Stimulated activated CD4-positive, alpha-beta T cell treated with anti-CD3 and anti-CD28 coated beads, Interleukin-1b, Interleukin-23, amount 100 ng/mL, for 4 hours (primary cell): Measurements from ENCODE around the gene KBTBD4.
A peak's percentile ranks its signal among the peaks of the same experiment; 100 is the strongest.
"Not testable (repeated sequence)": the region's sequence is repeated elsewhere in the genome, so short reads cannot be mapped to it uniquely, and the experiment has no call there.

Experiments used
- DNase-seq, 2 donors: peaks; one replicate each; pipeline ENCODE4 v3.0.0-alpha.2; 2020; ENCODE audit warnings: low read depth in 2 of 2

The KBTBD4 gene

DNA sequence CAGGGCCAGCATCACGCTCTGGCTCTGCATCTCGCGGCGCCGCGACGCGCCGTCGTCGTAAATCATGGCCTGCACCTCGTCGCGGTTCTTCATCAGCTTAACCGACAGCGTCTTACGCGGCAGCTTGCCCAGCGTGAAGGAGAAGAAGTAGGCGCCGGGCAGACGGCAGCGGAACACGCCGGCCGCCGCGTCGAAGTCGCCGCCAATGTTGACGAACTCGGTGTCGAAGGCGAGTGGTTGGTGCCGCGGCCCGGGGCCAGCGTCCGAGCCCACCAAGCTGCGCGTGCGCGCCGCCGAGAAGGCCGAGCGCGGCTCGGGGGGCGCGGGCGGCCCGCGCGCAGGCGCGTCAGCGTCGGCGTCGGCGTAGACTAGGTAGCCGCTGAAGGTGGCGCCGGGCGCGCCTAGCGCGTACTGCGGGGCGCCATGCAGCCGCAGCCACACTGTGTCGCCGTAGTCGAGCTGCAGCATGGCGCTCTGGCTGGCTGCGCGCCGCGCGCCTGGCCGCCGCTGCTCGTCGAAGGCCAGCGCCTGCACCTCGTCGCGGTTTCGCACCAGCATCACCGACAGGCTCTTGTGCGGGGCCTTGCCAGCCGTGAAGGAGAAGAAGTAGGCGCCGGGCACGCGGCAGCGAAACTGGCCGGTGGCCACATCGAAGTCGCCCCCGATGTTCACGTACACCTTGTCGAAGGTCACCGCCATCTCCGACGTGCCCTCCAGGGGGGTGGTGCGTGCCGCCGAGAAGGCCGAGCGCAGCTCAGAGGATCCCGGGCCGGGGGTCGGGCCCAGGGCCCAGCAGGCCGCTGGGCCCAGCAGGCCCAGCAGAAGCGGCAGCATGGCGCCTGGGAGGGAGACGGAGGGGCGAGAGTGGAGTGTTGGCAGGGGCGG, 11.4 kb upstream of the KBTBD4 start:
- DNase-seq = no peak

DNA sequence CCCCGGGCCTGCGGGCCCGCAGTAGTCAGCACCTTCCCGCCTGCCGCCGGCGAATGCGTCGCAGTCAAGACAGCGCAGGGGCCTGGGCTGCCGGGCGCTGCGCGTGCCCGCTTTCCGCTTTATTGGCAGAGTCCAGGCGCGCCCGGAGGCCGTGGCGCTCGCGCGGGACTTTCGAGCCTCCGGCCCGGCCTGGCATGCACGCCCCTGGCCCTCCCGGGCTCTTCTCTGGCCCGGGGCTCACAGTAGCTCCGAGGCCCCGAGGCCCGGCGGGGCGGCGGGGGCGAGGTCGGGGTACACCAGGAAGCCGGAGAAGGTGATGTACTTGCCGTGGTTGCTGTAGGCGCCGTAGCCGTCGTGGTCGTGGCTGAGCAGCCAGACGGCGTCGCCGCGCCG, 10.8 kb upstream of the KBTBD4 start:
- no peak for DNase-seq

DNA sequence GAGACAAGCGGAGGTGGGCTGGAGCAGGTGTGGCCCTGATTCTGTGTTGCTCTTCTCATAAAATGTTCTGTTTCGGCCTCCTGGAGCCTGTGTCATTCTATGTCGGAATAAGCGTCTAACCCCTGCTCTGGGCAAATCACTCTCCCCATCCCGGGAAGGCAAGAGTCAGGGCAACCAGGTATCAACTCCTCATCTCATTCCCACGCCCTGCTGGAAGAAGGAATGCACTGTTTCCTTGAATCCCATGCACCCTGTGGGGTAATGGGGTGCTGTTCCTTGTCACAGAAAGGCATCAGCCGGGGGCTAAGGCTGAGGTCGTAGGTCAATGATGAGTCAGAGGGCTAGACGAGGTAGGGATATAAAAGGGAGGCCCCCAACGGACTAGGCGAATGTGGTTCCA, 10.3 kb upstream of the KBTBD4 start:
- DNase-seq = no peak

DNA sequence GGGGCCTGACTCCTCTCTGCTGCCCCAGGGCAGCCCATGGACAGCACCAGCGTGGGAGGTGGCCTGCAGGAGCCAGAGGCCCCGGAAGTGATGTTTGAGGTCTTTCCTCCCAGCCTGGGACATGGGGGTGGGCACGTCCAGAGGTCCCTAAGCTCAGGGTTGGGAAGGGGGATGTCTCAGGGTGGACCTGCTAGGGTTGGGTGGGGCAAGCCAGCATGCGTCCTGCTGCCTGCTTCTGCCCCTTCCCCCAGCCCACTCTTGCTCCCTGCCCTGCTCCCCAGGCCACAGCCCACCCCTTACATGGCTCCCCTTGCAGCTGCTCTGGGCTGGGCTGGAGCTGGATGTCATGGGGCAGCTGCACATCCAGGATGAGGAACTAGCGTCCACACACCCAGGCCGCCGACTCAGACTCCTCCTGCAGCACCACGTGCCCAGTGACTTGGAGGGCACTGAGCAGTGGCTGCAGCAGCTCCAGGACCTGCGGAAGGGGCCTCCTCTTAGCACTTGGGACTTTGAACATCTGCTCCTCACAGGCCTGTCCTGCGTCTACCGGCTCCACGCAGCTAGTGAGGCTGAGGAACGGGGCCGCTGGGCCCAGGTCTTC, 9.1 kb upstream of the KBTBD4 start:
- no peak for DNase-seq

DNA sequence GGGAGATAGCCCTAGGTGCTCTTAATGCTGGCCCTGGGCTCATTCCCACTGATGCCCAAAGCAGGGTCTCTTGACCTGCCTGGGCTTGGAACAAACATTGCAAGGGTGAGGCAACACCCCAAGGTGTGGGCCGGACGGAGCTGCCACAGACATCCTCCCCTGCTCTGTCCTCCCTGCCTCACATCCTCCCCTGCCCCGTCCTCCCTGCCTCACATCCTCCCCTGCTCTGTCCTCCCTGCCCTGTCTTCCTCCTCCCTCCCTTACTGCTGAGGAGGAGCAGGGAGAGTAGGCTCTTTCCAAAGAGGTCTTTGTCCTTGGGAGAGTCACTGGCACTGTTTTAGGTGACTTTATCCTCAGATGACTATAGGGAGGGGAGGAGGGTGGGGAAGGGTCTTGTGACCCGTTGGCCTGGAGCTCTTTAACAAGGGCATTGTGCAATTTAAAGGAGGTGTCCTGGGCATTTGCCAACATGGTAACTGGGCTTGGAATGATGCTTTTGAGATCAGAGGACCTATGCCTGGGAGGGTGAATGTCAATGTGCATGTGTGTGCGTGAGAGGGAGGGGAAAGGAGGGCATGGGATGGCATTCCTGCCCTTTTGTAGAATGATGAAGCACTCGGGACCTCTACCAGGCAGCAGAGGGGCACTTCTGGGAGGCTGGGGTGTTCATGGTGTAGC, 8.4 kb upstream of the KBTBD4 start:
- DNase-seq = no peak

DNA sequence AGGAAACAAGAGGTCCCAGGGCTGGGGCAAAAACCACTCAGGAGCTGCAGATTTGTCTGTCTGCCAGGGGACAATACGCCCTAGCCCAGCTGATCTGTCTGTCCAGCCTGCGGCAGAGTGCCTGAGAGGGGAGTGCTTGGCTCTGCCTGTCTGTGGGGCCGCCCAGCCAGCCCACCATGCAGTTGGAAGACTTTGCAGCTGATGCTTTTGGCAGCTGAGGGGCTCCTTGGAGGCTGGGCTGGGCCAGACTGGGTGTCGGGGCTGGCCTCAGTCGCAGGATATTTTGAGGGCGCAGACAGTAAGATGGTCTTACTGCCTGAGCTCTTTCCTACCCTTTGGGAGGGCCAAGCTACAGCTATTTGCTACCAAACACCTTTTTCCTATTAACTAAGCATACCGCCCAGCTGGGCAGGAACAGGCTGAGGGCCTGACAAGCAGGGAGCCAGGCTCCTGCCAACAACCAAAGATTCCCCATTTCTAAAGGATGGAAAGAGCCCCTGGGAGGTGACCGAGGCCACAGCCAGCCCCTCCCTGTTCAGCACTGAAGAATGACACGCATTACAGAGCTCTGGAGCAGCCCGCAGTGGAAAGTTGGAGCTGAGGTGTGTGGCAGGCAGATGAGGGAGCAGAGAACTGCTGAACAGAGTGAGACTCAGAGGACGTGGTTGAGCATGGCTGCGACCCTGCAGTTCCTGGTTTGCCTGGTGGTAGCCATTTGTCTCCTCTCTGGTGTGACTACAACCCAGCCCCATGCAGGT, 7.5 kb upstream of the KBTBD4 start, which contains the start of gene FAM180B:
TSS of gene FAM180B (plus strand) at position 581 of the 758 bp plus-strand sequence. CDS start at position 672, 91 bp downstream.
- no peak for DNase-seq

DNA sequence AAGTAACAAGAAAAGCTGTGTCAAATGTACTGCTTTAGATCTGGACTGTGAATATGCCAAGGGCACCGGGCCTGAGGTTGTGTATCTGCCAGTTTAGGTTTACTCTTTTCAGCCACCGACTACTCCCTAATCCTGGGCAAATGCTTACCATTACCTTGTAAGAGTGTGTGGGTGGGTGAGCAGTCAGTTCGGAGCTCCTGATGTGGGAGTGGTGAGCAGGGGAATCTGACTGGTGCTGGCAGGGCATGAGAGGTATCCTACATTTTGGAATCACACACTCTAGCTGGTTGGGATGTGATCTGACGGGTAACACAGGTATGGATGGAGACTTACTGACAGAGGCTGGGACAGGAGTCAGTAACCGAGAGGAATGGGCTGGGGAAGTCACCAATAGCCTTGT, 5.1 kb upstream of the KBTBD4 start:
- no peak for DNase-seq

DNA sequence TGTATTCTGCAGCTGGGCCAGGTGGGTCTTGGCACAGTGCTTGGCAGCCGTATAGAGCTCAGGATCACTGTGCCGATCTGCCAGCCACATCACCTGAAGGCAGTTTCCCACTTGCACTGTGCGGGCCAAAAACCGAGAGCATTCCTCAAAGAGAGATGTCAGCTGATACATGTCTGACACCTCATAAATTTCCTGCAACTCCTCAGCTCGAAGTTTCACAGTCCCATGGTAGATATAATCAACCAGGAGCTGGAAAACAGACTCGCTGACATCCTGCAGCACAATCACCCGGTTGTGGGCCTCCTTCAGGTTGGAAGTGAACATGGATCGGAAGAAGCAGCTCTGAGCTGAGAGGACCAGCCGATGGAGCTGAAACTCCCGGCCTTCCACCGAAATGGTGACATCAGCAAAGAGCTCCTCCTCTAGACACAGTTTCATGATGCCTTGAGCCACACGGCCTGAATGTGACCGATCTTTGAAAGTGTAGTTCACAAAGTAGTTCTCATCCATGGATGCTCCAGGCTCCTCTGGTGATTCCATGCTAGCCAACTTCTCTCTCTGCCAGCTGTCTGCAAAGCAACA, 1.2 kb downstream of the KBTBD4 start:
- no peak for DNase-seq

DNA sequence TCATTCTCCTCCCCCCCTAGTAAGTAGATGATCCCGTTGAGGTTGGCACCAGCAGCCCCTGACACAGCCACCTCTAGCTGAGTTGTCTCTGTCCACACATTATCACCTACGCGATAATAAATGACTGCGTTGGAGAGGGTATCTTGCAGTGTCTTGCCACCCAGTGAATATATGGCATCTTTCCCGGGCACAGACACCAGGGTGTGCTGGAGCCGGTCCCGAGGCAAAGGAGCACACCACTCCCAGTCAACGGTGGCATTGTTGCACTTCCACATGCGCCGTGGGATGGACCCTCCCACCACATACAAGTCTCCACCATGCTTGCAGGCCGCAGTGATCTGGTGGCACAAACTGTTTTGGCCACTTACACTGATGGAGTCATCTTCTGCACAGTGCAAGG, 5.4 kb downstream of the KBTBD4 start:
- no peak for DNase-seq

DNA sequence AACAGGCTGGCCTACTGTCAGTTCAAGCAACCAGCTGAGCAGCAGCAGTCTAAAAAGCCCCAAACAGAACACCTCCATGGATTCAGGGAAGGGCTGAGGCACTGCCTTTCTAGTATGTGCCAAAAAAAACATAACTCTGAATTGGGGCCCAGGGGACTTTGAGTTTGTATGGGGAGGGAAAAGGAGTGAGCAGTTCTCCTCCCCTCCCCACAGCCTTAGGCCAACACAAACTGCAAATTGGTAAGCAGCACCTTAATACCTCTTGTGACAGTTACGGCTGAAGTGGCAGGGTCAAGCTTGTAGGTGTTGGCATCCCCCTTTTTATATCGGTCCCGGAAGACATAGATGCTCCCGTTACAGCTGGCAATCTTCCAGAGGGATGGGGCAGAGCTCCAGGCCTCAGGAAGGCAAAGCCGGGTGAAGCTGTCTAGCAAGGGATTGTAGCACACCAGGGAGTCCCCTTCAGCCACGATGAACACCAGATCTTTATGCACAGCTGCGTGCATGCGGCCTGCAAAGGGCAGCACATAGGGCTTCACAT, 6.0 kb downstream of the KBTBD4 start:
- no peak for DNase-seq

DNA sequence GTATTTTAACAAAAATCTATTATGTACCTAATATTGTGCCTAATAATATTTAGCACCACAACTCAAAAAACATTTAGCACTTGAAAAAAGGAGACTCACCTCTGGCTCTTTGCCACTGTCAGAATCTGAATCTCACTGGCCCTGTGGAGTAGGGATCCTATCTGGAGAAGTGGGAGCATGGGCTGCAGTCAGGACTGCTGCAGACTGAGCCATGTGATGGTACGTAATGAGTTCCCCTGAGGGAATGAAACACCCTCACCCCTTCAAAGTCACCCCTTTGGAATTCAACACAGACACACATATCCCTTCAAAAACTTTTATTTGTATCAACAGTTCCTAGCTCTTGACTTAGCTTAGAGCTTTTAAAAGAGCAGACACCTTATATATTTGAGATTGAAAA, 6.9 kb downstream of the KBTBD4 start:
- no peak for DNase-seq

DNA sequence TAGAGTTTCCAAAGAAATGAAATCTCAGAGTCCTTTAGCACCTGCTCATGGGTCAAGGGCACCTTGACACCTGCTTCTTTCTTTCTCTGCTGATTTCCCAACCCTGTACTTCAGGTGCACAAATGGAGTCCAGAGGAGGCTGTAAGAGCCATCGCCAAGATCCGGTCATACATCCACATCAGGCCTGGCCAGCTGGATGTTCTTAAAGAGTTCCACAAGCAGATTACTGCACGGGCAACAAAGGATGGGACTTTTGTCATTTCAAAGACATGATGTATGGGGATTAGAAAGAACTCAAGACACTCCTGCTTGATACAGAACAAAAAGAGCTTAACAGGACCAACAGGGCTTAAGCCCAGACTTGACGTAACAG, 7.4 kb downstream of the KBTBD4 start:
- DNase-seq = no peak

DNA sequence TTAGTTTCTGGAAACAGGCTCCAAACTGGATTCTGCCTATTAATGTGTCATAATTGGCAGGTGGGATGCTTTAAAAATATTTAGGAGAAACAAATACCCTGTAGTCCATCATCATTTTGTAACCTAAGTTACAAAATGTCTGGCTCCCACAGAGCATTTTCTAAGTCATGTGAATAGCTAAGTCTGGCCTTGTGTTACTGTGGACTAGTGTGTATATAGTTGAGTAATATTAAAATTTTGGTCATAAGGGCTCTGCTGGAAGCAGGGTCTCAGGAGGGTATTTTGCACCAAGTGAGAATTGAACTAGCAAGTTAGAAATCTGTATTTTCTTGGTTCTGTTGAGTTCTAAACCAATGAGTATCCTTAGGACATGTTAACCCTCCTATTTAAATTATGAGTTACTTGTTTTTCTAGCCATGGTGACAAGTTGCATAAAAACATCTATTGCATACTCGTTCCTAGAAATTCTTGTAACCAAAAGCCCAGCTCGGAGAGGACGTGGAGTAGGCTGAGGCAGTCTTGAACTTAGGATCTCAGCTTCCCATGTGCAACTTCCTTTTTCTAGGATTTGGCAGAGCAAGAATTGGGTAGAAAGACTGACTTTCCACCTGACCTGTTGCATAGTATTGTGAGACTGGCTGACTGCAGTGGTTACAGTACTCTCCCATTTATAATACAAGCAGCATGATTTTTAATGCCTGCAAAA, 8.0 kb downstream of the KBTBD4 start:
- no peak for DNase-seq

DNA sequence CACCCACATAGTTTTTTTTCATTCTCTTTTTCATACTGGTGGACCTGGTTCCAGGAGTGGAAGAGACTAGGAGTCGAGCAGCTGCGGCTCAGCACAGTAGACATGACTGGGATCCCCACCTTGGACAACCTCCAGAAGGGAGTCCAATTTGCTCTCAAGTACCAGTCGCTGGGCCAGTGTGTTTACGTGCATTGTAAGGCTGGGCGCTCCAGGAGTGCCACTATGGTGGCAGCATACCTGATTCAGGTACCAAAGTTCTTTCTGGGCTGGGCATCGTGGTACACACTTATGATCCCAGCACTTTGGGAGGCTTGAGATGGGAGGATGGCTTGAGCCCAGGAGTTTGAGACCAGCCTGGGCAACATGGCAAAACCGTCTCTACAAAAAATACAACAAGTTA, 9.1 kb downstream of the KBTBD4 start:
- DNase-seq = no peak

DNA sequence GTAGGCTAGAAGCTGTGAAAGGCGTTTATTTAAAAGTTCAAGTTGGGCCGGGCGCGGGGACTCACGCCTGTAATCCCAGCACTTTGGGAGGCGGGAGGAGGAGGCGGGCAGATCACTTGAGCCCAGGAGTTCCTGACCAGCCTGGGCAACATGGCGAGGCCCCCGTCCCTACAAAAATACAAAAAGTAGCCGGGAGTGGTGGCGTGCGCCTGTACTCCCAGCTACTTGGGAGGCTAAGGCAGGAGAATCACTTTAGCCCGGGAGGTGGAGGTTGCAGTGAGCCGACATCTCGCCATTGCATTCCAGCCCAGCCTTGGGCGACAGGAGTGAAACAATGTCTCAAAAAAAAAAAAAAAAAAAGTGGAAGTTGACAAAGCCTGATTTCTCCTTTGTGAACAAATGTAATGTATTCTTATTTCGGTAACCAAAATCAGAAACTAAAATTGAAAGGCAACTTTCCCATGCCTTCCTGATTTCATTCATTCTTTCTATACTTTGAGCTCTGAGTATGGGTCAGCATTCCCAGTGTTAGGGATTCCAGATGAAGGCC, 12.5 kb downstream of the KBTBD4 start:
- peak in 1 of 2 donors; percentile 7 for DNase-seq

DNA sequence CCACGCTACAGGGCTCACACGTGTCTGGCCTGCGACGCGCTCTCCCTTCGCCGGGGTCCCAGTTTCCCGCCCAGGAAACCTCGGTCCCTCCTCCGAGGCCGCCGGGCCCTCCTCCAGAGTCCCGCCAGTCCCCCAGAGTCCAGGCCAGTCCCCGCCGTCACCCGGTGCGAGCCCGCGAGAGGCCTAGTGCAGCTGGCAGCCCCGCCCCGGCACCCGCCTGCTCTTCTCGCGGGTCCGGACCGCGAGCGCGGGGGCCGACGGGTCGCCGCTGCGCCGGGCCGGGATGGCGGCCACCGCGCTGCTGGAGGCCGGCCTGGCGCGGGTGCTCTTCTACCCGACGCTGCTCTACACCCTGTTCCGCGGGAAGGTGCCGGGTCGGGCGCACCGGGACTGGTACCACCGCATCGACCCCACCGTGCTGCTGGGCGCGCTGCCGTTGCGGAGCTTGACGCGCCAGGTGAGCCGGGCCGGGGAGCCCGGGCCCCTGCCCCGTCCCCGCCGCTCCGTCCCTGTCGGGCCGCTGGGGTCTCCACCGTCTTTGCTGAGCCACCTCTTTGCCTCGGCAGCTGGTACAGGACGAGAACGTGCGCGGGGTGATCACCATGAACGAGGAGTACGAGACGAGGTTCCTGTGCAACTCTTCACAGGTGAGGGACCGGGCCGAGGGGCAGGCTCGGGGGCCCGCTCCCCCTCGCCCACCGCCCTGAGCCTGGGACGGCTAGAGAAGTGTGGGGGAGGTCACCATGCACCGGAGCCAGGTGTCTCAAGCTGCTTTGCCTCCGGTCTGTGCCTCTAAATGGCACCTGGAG, 13.2 kb downstream of the KBTBD4 start, which contains the start of gene PTPMT1:
TSS of gene PTPMT1 (plus strand) at position 260 of the 809 bp plus-strand sequence. CDS start at position 284, 24 bp downstream.
- peak in 1 of 2 donors; percentile 59 for DNase-seq

DNA sequence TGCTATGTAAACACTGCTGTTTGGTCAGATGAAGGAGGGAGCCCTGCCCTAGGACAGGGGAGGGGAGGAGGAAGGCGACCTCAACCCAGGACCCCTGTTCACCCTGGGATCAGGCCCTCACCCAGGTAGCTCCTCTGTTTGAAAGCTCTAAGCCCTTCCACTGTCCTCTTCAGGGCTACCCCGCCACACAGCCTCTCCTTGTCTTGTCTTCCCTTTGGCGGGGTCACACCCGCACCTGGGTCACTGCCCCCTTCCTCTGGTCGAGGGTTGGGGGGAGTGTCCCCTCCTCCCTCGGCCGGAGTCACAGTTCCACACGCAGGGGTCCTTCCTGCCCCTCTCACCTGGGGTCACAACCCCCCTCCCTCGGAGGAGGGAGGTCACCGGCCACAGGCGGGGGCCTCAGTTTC, 13.8 kb downstream of the KBTBD4 start:
- DNase-seq = no peak

DNA sequence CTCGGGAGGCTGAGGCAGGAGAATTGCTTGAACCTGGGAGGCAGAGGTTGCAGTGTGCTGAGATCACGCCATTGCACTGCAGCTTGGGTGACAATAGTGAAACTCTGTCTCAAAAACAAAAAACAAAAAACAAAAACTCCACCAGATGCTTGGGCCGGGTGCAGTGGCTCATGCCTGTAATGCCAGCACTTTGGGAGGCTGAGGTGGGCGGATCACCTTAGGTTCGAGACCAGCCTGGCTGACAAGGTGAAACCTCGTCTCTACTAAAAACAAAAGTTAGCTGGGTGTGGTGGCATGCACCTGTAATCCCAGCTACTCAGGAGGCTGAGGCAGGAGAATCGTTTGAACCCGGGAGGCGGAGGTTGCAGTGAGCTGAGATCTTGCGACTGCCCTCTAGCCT, 14.4 kb downstream of the KBTBD4 start:
- not testable (repeated sequence) for DNase-seq

DNA sequence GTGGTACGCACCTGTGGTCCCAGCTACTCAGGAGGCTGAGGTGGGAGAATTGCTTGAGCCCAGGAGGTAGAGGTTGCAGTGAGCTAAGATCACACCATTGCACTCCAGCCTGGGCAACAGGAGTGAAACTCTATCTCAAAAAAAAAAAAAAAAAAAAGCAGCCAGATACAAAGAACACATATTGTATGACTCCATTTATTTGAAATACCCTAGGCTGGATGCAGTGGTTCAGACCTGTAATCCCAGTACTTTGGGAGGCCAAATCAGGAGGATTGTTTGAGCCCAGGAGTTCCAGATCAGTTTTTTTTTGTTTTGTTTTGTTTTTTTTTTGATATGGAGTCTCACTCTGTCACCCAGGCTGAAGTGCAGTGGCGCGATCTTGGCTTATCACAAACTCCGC, 16.4 kb downstream of the KBTBD4 start:
- DNase-seq = not testable (repeated sequence)
